Panc1 (cell line): ENCODE data around the gene KRTAP12-3.
"Not testable (repeated sequence)": the region's sequence is repeated elsewhere in the genome, so short reads cannot be mapped to it uniquely, and the experiment has no call there.

Source experiments
- CTCF ChIP-seq: fragments of 450-650 bp; IDR thresholded peaks from 2 replicates; pipeline ENCODE4 v1.5.1; 2017; ENCODE audit warnings: mild to moderate bottlenecking
- POLR2AphosphoS5 ChIP-seq: IDR thresholded peaks from 2 replicates; pipeline ENCODE4 v1.6.1; 2012; ENCODE audit warnings: mild to moderate bottlenecking, low read depth, low read length, moderate library complexity
- REST ChIP-seq, 2 experiments: IDR thresholded peaks; 2 replicates each; pipeline ENCODE4 v1.6.1; 2011 to 2012; ENCODE audit warnings: low read depth in 2 of 2, control low read depth in 1 of 2, low read length in 1 of 2, mild to moderate bottlenecking in 1 of 2, moderate library complexity in 1 of 2; ENCODE audit not compliant: insufficient read depth in 1 of 2

GRCh38 chr21:44637851-44638348 is 19.8 kb upstream of the KRTAP12-3 start:
- TF ChIP-seq CTCF; REST (IDR thresholded peaks at IDR 0.05; ENCODE audit: insufficient read depth in 1 of 2, low read depth in 2 of 2, low read length in 1 of 2); POLR2AphosphoS5: not testable (repeated sequence)
